GM12878 (cell line): Measurements from ENCODE around the gene HES2. TPM values are rescaled to one million over a fixed set of nuclear protein-coding genes. Genes with fewer than 3 reads are reported as not detected.

ENCODE experiments used
- ATAC-seq: fragments of 200-7000 bp; cut with Tn5 transposase; 3 replicates; pipeline ENCODE4 v1.9.1; 2020; ENCODE audit warnings: mild to moderate bottlenecking, moderate library complexity
- BruUV-seq: library from RNA; stranded (reverse); fragments of 400-500 nt; replicated peaks from 2 replicates; lab custom pipeline; 2021; lab: Mats Ljungman, UMichigan
- CTCF ChIA-PET: fragments of 300-600 bp; sonication (Branson Sonifier 250); formaldehyde crosslinking; extraction: SDS; loops from one replicate; lab custom pipeline; 2021; ENCODE audit warnings: inconsistent platforms; lab: Yijun Ruan, JAX
- POLR2A ChIA-PET: fragments of 350-600 bp; formaldehyde crosslinking; extraction: SDS; loops from one replicate; lab custom pipeline; 2021; ENCODE audit warnings: inconsistent platforms; lab: Charles Lee
- RAD21 ChIA-PET: fragments of 300-600 bp; sonication (Branson Sonifier 250); formaldehyde crosslinking; loops from one replicate; lab custom pipeline; 2023; ENCODE audit warnings: antibody characterized with exemption; ENCODE audit not compliant: unreplicated experiment; lab: Charles Lee
- SMC1A ChIA-PET: fragments of 300-600 bp; sonication (Branson Sonifier 250); formaldehyde crosslinking; loops from one replicate; lab custom pipeline; 2023; ENCODE audit not compliant: unreplicated experiment, uncharacterized antibody; lab: Charles Lee
- DNase-seq: peaks from one replicate; pipeline ENCODE4 v3.0.0-alpha.2; 2011; ENCODE audit warnings: low read depth, low spot score
- FAIRE-seq: peaks from 3 replicates; lab custom pipeline; 2011; peaks lifted over from hg19 to GRCh38; lab: Jason Lieb, UNC
- H2AFZ ChIP-seq: 2 replicates; pipeline ENCODE4 v1.6.0; 2011; ENCODE audit warnings: low read depth, low read length, control low read depth; ENCODE audit not compliant: control insufficient read depth
- H3K27ac ChIP-seq: 2 replicates; pipeline ENCODE4 v1.5.1; 2011; ENCODE audit warnings: control low read depth; ENCODE audit not compliant: control insufficient read depth, insufficient read depth
- H3K27me3 ChIP-seq, 2 experiments: replicated peaks in 1 of 2; 2 replicates each; pipeline versions ENCODE4 v1.6.0 to v1.6.1; 2011; ENCODE audit warnings: low read length in 1 of 2; ENCODE audit not compliant: control insufficient read depth in 2 of 2, insufficient read depth in 2 of 2
- H3K36me3 ChIP-seq, 2 experiments: 2 replicates each; pipeline ENCODE4 v1.5.1; 2011; ENCODE audit warnings: low read length in 1 of 2; ENCODE audit not compliant: control insufficient read depth in 2 of 2, insufficient read depth in 2 of 2
- H3K4me1 ChIP-seq: 2 replicates; pipeline ENCODE4 v1.6.1; 2011; ENCODE audit warnings: mild to moderate bottlenecking, low read length, moderate library complexity, mixed read lengths; ENCODE audit not compliant: control insufficient read depth, insufficient read depth
- H3K4me2 ChIP-seq: 2 replicates; pipeline ENCODE4 v1.6.0; 2011; ENCODE audit warnings: control low read depth; ENCODE audit not compliant: control insufficient read depth, insufficient read depth
- H3K4me3 ChIP-seq: fragments of 200-600 bp; sonication (generic); 2 replicates; pipeline ENCODE4 v1.5.1; 2016
- H3K79me2 ChIP-seq: 2 replicates; pipeline ENCODE4 v1.6.0; 2011; ENCODE audit warnings: low read length; ENCODE audit not compliant: control insufficient read depth, insufficient read depth
- H3K9ac ChIP-seq: 2 replicates; pipeline ENCODE4 v1.8.0; 2011; ENCODE audit warnings: low read length, control low read depth, mixed read lengths; ENCODE audit not compliant: control insufficient read depth, insufficient read depth
- H3K9me3 ChIP-seq: replicated peaks from 3 replicates; pipeline ENCODE4 v1.5.1; 2011; ENCODE audit warnings: mild to moderate bottlenecking, low read length; ENCODE audit not compliant: control insufficient read depth, insufficient read depth
- H4K20me1 ChIP-seq: 2 replicates; pipeline ENCODE4 v1.6.0; 2011; ENCODE audit not compliant: control insufficient read depth, insufficient read depth
- ATF7 ChIP-seq: fragments of 450-650 bp; IDR thresholded peaks from 2 replicates; pipeline ENCODE4 v1.6.1; 2016; ENCODE audit warnings: low read depth, mild to moderate bottlenecking
- CBFB ChIP-seq: IDR thresholded peaks from 2 replicates; pipeline ENCODE4 v1.6.1; 2016; ENCODE audit warnings: antibody characterized with exemption, low read depth
- CHD1 ChIP-seq: IDR thresholded peaks from 2 replicates; pipeline ENCODE4 v1.6.1; 2012; ENCODE audit warnings: low read depth, low read length, improper control_type of control experiment
- GABPA ChIP-seq: IDR thresholded peaks from 2 replicates; pipeline ENCODE4 v1.6.1; 2014; ENCODE audit warnings: antibody characterized with exemption, low read depth, mild to moderate bottlenecking, inconsistent platforms
- MTA3 ChIP-seq: IDR thresholded peaks from 2 replicates; pipeline ENCODE4 v1.6.1; 2012; ENCODE audit warnings: low read length, inconsistent platforms, borderline replicate concordance
- NFIC ChIP-seq: IDR thresholded peaks from 2 replicates; pipeline ENCODE4 v1.6.1; 2012; ENCODE audit warnings: low read depth, mild to moderate bottlenecking, inconsistent platforms, low read length, moderate library complexity
- NR2C1 ChIP-seq: fragments of 450-650 bp; IDR thresholded peaks from 2 replicates; pipeline ENCODE4 v1.6.1; 2017; ENCODE audit warnings: antibody characterized with exemption, mild to moderate bottlenecking, moderate library complexity
- POLR2AphosphoS5 ChIP-seq: IDR thresholded peaks from 2 replicates; pipeline ENCODE4 v1.6.1; 2011; ENCODE audit warnings: mild to moderate bottlenecking, low read length, inconsistent platforms
- TCF3 ChIP-seq: IDR thresholded peaks from 2 replicates; pipeline ENCODE4 v1.6.1; 2012; ENCODE audit warnings: low read depth, mild to moderate bottlenecking, low read length, borderline replicate concordance; ENCODE audit not compliant: insufficient read depth
- YBX1 ChIP-seq: fragments of 450-650 bp; IDR thresholded peaks from 2 replicates; pipeline ENCODE4 v1.6.1; 2016; ENCODE audit warnings: antibody characterized with exemption
- ZNF217 ChIP-seq: fragments of 450-650 bp; IDR thresholded peaks from 2 replicates; pipeline ENCODE4 v1.6.1; 2017; ENCODE audit warnings: antibody characterized with exemption, mild to moderate bottlenecking
- ZNF622 ChIP-seq: fragments of 450-650 bp; IDR thresholded peaks from 2 replicates; pipeline ENCODE4 v1.6.1; 2017; ENCODE audit warnings: mild to moderate bottlenecking, inconsistent platforms
- WGBS: methylation state at CpG from one replicate; pipeline ENCODE4 v1.1.6; 2016; ENCODE audit warnings: low lambda C conversion rate; ENCODE audit not compliant: insufficient replicate concordance, insufficient coverage; ENCODE audit errors: missing lambda C conversion rate; 5-methylcytosine and 5-hydroxymethylcytosine counted together
- in situ Hi-C: fragments of 300-500 bp; cut with MboI; formaldehyde crosslinking; loops from 9 replicates; pipeline ENCODE4 v1.14.3; 2018; ENCODE audit warnings: mixed read lengths
- intact Hi-C: fragments of 100-400 bp; cut with micrococcal nuclease; formaldehyde crosslinking; loops from one replicate; pipeline ENCODE4 v1.14.2; 2022; ENCODE audit not compliant: unreplicated experiment
- polyA plus RNA-seq, 11 experiments: library from polyadenylated mRNA; depleted of rRNA in 4 of 11; unstranded in 6 of 11; stranded (reverse) in 5 of 11; fragments of >200 nt; fragmentation: Nextera tagmentation in 4 of 11; fragmentation: Illumina TruSeq in 1 of 11; extraction: Ambion mirVana in 4 of 11; extraction: Trizol in 1 of 11; gene quantifications; 1 replicate in 1 of 11; 2 replicates in 10 of 11; pipeline versions ENCODE4 v1.2.1 to v1.2.3, GENCODE V29; 2011 to 2016; ENCODE audit warnings: inconsistent platforms in 2 of 11, missing spikeins in 2 of 11, low read depth in 1 of 11
- total RNA-seq, 4 experiments: library from RNA; depleted of rRNA in 3 of 4; stranded (reverse); fragments of >200 nt in 3 of 4; fragmentation: Illumina TruSeq in 1 of 4; extraction: Trizol in 1 of 4; gene quantifications; 2 replicates each; pipeline versions ENCODE4 v1.2.1 to v1.2.3, GENCODE V29; 2013 to 2021
- TF ChIP-seq, protein P1 (sequence below): fragments of 450-650 bp; IDR thresholded peaks from 2 replicates; pipeline ENCODE4 v1.6.1; 2017; ENCODE audit warnings: low read depth, mild to moderate bottlenecking, moderate library complexity

HES2 gene
- total and polyA plus RNA-seq, 10 of the 15 experiments (the other 5 are each of a cell fraction or from before 2014, with no cell fraction given), result 0.13 to 2.0 (median 0.26) TPM

DNA sequence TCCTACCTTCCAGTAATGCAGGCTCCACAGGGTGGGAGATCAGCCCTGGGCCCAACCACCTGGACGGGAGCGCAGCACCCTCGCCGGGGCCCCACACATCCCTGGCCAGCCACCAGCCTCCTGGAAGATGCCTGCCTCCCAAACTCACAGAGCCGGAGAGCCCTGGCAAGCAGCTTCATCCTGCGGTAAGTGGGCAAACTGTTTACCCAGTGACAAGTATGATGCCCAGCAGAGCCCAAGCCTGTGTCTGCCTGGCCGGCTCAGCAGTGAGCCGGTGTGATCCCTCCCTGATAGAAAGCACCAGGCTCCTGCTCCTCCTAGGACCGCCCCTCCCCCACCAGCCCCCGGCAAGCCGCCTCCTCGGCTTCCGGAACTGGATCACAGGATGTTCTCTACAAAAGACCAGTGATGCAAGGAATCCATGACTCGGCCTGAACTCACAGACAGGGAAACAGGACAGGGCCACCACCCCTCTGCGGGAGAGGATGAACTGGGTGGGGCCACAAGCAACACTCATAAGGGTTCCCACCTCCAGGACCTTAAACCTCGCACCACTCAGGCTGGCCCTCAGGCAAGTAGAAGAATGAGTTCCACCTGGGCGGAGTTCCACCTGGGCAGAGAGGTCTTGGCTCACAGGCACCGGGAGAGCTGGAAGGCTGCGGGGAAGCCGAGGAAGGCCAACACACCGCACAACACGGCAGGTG, 34.1 kb downstream of the HES2 start:
- H3K4me2 ChIP-seq, result no peak overlapping the region
- 92% methylated on average over 22 of the region's 22 CpGs for WGBS

More for the DNA sequence above, 34.1 kb downstream of the HES2 start:
- no peaks in the 10 kb centered on the region for H4K20me1 ChIP-seq
- peaks cover 0 to 1% of the 10 kb centered on the region in 2 experiments; a peak in 1 of 4 replicates for H3K36me3 ChIP-seq
- DNase-seq, result no peak
- H3K27ac ChIP-seq, result no peak overlapping the region
- in situ Hi-C loops (no loop called here), intact Hi-C loops (no loop called here)
- ChIA-PET SMC1A (interaction anchor here (1.4 to 2.2 kb wide), 2 partner anchors 14 to 23 kb away, joined by 5 to 8 read pairs; no protein-coding TSS in a partner anchor), POLR2A (no interaction called here), RAD21 (no interaction called here), CTCF (interaction anchor here (0.7 to 1.2 kb wide), 2 partner anchors 25 to 118 kb away, joined by 3 to 4 read pairs; no protein-coding TSS in a partner anchor)
- no peak overlapping the region for H3K9ac ChIP-seq
- no peak overlapping the region for H2AFZ ChIP-seq
- no peak for TF ChIP-seq GABPA
- no peak for TF ChIP-seq NFIC
- no peak for TF ChIP-seq YBX1
- no peak for TF ChIP-seq NR2C1
- no peak for TF ChIP-seq CBFB
- no peak for TF ChIP-seq ZNF217
- no peak for TF ChIP-seq ZNF622
- TF ChIP-seq, protein P1, sequence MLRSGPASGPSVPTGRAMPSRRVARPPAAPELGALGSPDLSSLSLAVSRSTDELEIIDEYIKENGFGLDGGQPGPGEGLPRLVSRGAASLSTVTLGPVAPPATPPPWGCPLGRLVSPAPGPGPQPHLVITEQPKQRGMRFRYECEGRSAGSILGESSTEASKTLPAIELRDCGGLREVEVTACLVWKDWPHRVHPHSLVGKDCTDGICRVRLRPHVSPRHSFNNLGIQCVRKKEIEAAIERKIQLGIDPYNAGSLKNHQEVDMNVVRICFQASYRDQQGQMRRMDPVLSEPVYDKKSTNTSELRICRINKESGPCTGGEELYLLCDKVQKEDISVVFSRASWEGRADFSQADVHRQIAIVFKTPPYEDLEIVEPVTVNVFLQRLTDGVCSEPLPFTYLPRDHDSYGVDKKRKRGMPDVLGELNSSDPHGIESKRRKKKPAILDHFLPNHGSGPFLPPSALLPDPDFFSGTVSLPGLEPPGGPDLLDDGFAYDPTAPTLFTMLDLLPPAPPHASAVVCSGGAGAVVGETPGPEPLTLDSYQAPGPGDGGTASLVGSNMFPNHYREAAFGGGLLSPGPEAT, result no peak
- TF ChIP-seq MTA3, result no peak
- no peak for TF ChIP-seq POLR2AphosphoS5
- no peak for TF ChIP-seq TCF3
- no peak for TF ChIP-seq CHD1
- TF ChIP-seq ATF7, result no peak
- no peaks in the 10 kb centered on the region for H3K4me1 ChIP-seq
- H3K9me3 ChIP-seq, result no peaks in the 10 kb centered on the region
- no peak for ATAC-seq
- no peak for FAIRE-seq
- no TSS peak for BruUV-seq
- no peaks in the 10 kb centered on the region for H3K27me3 ChIP-seq
- H3K4me3 ChIP-seq, result no peak overlapping the region
- H3K79me2 ChIP-seq, result peaks cover 12% of the 10 kb centered on the region
